Heart left ventricle (tissue), 16 donors: ENCODE measurements around the gene PARD3B. TPM values are rescaled to one million over a fixed set of nuclear protein-coding genes. Genes with fewer than 3 reads are reported as not detected.

Experiments used
- ATAC-seq, 4 donors: fragments of 200-7000 bp; cut with Tn5 transposase; one replicate each; pipeline ENCODE4 v1.9.1; 2020 to 2022; ENCODE audit warnings: moderate library complexity in 4 of 4, mild to moderate bottlenecking in 3 of 4, moderate number of reproducible peaks in 1 of 4
- DNase-seq, 5 donors: peaks; one replicate each; pipeline ENCODE4 v3.0.0-alpha.2; 2020
- H3K27ac ChIP-seq, 12 donors: fragments of 200-600 bp; sonication (generic) in 4 of 12; one replicate each; pipeline versions ENCODE4 v1.5.0 to v1.8.0; 2016 to 2022; ENCODE audit warnings: mild to moderate bottlenecking in 2 of 12
- H3K27me3 ChIP-seq, 9 donors: fragments of 200-600 bp; sonication (generic) in 2 of 9; one replicate each; pipeline versions ENCODE4 v1.5.1 to v1.8.0; 2016 to 2022; ENCODE audit warnings: mild to moderate bottlenecking in 3 of 9
- H3K36me3 ChIP-seq, 9 donors: fragments of 200-600 bp; sonication (generic) in 2 of 9; one replicate each; pipeline versions ENCODE4 v1.5.0 to v1.8.0; 2018 to 2022; ENCODE audit warnings: mild to moderate bottlenecking in 2 of 9
- H3K4me1 ChIP-seq, 12 donors: fragments of 200-600 bp; sonication (generic) in 4 of 12; one replicate each; pipeline versions ENCODE4 v1.5.0 to v1.8.0; 2016 to 2022; ENCODE audit warnings: mild to moderate bottlenecking in 3 of 12
- H3K4me3 ChIP-seq, 12 donors: fragments of 200-600 bp; sonication (generic) in 4 of 12; one replicate each; pipeline versions ENCODE4 v1.5.0 to v1.8.0; 2017 to 2022; ENCODE audit warnings: mild to moderate bottlenecking in 9 of 12, moderate library complexity in 4 of 12
- H3K9me3 ChIP-seq, 12 donors: fragments of 200-600 bp; sonication (generic) in 4 of 12; one replicate each; pipeline versions ENCODE4 v1.5.0 to v1.8.0; 2016 to 2022; ENCODE audit warnings: mild to moderate bottlenecking in 1 of 12
- CTCF ChIP-seq, 12 donors: fragments of 200-600 bp; sonication (generic) in 4 of 12; IDR thresholded peaks; one replicate each; pipeline versions ENCODE4 v1.5.0 to v1.8.0; 2018 to 2022; ENCODE audit warnings: antibody characterized with exemption in 12 of 12, mild to moderate bottlenecking in 5 of 12
- POLR2A ChIP-seq, 2 donors: fragments of 450-650 bp; IDR thresholded peaks; one replicate each; pipeline ENCODE4 v1.6.1; 2017; ENCODE audit warnings: antibody characterized with exemption in 2 of 2, mild to moderate bottlenecking in 2 of 2, moderate library complexity in 2 of 2
- WGBS, 4 donors: extraction: QIAGEN DNeasy Blood & Tissue Kit in 2 of 4; methylation state at CpG; one replicate each; pipeline versions ENCODE4 v1.1.5 to v1.1.7; 2013 to 2018; 5-methylcytosine and 5-hydroxymethylcytosine counted together
- intact Hi-C, 10 donors: fragments of 100-400 bp; cut with DNase I; formaldehyde crosslinking; loops; one replicate each; pipeline versions ENCODE4 v1.11.1 to v1.14.2; 2022
- polyA plus RNA-seq, 2 donors: library from polyadenylated mRNA; stranded (reverse); fragments of 200-250 nt; gene quantifications; one replicate each; pipeline ENCODE4 v1.2.3, GENCODE V29; 2013
- total RNA-seq, 9 donors: library from RNA; depleted of rRNA in 2 of 9; stranded (reverse); fragments of >200 nt in 2 of 9; fragmentation: NEBNext Ultra II Directional in 3 of 9; extraction: Animal tissue kit (Norgen Biotek cat#: 25700) in 3 of 9; gene quantifications; one replicate each; pipeline versions ENCODE4 v1.1.0 to v1.2.4, GENCODE V29; 2016 to 2023
- donor health status: ischemic (EF 13 %, LVEDD 7.1; RV severe dilation, severe dysfunction).
- donor health status: healthy with polysubstance abuse.
- donor health status: DM: no; HTN: yes; CAD: no.
- donor health status: DM: no; HTN: no; CAD: no.
- donor health status: ischemic (EF 25% LVEDD 6.9; RV normal size, moderate dysfunction).
- donor health status: ischemic (EF 25% LVEDD 5.7; RV mildly dilated, moderate dysfunction).
- donor health status: healthy.
- donor health status: DM: yes; HTN: yes; CAD: no.
- donor health status: ischemic (EF 35%, LVEDD 5.7; RV mildly dilated, moderate dysfunction).
- donor health status: nonischemic (EF 11% LVEDD 7.7; RV severe dilation, severe dysfunction).
- donor health status: DM: yes; HTN: yes; CAD: no.
- donor health status: PGD.
- donor health status: ischemic (EF 29% LVEDD 5.4; RV normal size, mild dysfunction).
- donor health status: nonischemic (EF 23%, LVEDD 6.1; RV moderate dilation, normal function).

PARD3B gene
- total and polyA plus RNA-seq, 11 donors, result 0.71 to 15.1 (median 6.2) TPM

GRCh38 chr2:204753841-204754240, 208.6 kb downstream of the PARD3B start:
- DNase-seq (no peak), ATAC-seq (no peak)
- 89 to 100% (median 94%) methylated on average over 1 of the region's 1 CpG for WGBS, 4 donors
- Histone ChIP-seq H3K9me3 (no peaks in the 10 kb centered on the region), H3K36me3 (no peaks in the 10 kb centered on the region), H3K4me1 (peaks cover 0 to 6% (median 0%) of the 10 kb centered on the region in 12 donors), H3K27me3 (no peaks in the 10 kb centered on the region), H3K4me3 (no peak overlapping the region), H3K27ac (no peak overlapping the region)
- TF ChIP-seq CTCF (IDR thresholded peaks at IDR 0.05) (no peak), POLR2A (IDR thresholded peaks at IDR 0.05) (no peak)
- intact Hi-C loops, result no loop called here

GRCh38 chr2:204754898-204755297, 209.6 kb downstream of the PARD3B start:
- Histone ChIP-seq H3K27ac (no peak overlapping the region), H3K4me3 (no peak overlapping the region), H3K36me3 (no peaks in the 10 kb centered on the region), H3K27me3 (no peaks in the 10 kb centered on the region), H3K4me1 (no peaks in the 10 kb centered on the region), H3K9me3 (no peaks in the 10 kb centered on the region)
- 93 to 98% (median 94%) methylated on average over 3 of the region's 3 CpGs for WGBS, 4 donors
- TF ChIP-seq POLR2A (IDR thresholded peaks at IDR 0.05), result no peak
- TF ChIP-seq CTCF (IDR thresholded peaks at IDR 0.05), result no peak
- intact Hi-C loops, result no loop called here
- no peak for ATAC-seq
- DNase-seq, result no peak

- ATAC-seq (no peak), DNase-seq (no peak)
- no peaks in the 10 kb centered on the region for H3K4me1 ChIP-seq
- peaks cover 0 to 29% (median 16%) of the 10 kb centered on the region in 12 donors for H3K9me3 ChIP-seq
- no peak overlapping the region for H3K4me3 ChIP-seq
- H3K36me3 ChIP-seq, result no peaks in the 10 kb centered on the region
- 87 to 96% (median 90%) methylated on average over 4 of the region's 4 CpGs for WGBS, 4 donors
- no peak for TF ChIP-seq POLR2A (IDR thresholded peaks at IDR 0.05)
- TF ChIP-seq CTCF (IDR thresholded peaks at IDR 0.05), result no peak
- intact Hi-C loops, result no loop called here
- no peaks in the 10 kb centered on the region for H3K27me3 ChIP-seq
- no peak overlapping the region for H3K27ac ChIP-seq
Observed at GRCh38 chr2:204763974-204764703, 218.9 kb downstream of the PARD3B start.

- ATAC-seq (no peak), DNase-seq (no peak)
- no peak for TF ChIP-seq CTCF (IDR thresholded peaks at IDR 0.05)
- TF ChIP-seq POLR2A (IDR thresholded peaks at IDR 0.05), result no peak
- 67 to 81% (median 75%) methylated on average over 1 of the region's 1 CpG for WGBS, 4 donors
- Histone ChIP-seq H3K9me3 (peaks cover 0 to under 1% (median 0%) of the 10 kb centered on the region in 12 donors), H3K27me3 (no peaks in the 10 kb centered on the region), H3K4me3 (no peak overlapping the region), H3K27ac (no peak overlapping the region), H3K4me1 (peaks cover 0 to 9% (median 2%) of the 10 kb centered on the region in 12 donors), H3K36me3 (no peaks in the 10 kb centered on the region)
- intact Hi-C loops, result no loop called here
Observed at GRCh38 chr2:204770735-204771134, 225.5 kb downstream of the PARD3B start.
